ENCODE measurements around the gene ARID5A.

ARID5A gene

DNA sequence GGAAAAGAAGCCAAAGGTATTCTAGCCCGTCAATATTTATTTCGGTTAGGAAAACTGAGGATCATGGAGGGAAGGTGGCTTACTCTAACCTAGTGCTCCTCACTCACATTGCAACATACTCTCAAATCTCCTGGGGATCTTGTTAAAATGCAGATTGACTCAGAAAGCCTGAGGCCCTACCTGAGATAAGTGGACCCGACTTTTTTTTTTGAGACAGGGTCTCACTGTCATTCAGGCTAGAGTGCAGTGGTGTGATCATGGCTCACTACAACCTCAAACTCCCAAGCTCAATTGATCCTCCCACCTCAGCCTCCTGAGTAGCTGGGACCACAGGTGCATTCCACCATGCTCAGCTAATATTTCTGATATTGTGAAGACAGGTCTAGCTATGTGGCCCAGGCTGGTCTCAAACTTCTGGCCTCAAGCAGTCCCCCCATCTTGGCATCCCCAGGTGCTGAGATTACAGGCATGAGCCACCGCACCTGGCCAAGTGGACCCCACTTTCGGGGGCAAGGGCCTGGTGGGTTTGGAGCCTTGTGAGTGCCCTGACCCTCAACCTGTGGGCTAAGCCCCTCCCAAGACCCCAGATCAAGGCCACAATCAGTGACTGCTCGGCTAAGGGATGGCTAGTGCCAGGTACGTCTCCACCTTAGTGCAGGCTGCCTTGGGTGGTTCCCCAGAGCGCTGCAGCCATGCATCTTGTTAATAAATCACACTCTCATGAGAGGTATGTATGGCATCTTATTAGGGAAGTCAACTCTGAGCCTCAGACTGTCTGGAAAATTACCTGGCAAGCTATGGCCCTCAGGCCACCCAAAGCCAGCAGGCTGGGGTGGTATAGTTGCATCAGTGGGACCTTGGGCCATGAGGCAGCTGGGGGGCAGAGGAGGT lies 30.3 kb upstream of the ARID5A start:
- peaks cover 7% of the 10 kb centered on the region for H3K27me3 ChIP-seq (replicated peaks)
- H3K27ac ChIP-seq: no peak overlapping the region
- no peaks in the 10 kb centered on the region for H3K36me3 ChIP-seq (replicated peaks)
- in situ Hi-C loops (cut with HindIII; ENCODE audit: low pct_ligation_motif_present, low sequenced_read_pairs): no loop called here
- TF ChIP-seq, protein P1, sequence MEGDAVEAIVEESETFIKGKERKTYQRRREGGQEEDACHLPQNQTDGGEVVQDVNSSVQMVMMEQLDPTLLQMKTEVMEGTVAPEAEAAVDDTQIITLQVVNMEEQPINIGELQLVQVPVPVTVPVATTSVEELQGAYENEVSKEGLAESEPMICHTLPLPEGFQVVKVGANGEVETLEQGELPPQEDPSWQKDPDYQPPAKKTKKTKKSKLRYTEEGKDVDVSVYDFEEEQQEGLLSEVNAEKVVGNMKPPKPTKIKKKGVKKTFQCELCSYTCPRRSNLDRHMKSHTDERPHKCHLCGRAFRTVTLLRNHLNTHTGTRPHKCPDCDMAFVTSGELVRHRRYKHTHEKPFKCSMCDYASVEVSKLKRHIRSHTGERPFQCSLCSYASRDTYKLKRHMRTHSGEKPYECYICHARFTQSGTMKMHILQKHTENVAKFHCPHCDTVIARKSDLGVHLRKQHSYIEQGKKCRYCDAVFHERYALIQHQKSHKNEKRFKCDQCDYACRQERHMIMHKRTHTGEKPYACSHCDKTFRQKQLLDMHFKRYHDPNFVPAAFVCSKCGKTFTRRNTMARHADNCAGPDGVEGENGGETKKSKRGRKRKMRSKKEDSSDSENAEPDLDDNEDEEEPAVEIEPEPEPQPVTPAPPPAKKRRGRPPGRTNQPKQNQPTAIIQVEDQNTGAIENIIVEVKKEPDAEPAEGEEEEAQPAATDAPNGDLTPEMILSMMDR (IDR thresholded peaks at IDR 0.05; ENCODE audit: low read depth, low read length, missing control alignments): no peak
- H3K4me3 ChIP-seq (ENCODE audit: low read depth, low read length): no peak overlapping the region
- no peak for DNase-seq

DNA sequence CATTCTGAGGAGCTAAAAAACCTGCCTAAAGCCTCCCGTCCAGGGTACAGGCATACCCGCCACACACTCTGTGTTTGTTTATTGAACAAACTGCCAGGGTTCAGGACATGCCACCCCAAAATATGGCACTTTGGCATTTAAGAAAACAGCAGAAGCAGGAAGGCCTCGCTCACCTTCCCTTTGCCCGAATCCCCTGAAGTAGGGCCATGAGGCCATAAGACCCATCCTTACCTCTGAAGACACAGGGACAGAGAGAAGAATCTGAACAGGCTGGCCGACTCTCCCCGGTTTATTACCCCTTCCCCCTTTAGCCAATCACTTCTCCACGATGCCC lies 29.7 kb upstream of the ARID5A start:
- TF ChIP-seq, protein P1 (IDR thresholded peaks at IDR 0.05; ENCODE audit: low read depth, low read length, missing control alignments): no peak
- Histone ChIP-seq H3K27me3 (replicated peaks) (peaks cover 2% of the 10 kb centered on the region), H3K4me3 (ENCODE audit: low read depth, low read length) (no peak overlapping the region), H3K36me3 (replicated peaks) (no peaks in the 10 kb centered on the region), H3K27ac (no peak overlapping the region)
- no peak for DNase-seq
- in situ Hi-C loops (cut with HindIII; ENCODE audit: low pct_ligation_motif_present, low sequenced_read_pairs): no loop called here

DNA sequence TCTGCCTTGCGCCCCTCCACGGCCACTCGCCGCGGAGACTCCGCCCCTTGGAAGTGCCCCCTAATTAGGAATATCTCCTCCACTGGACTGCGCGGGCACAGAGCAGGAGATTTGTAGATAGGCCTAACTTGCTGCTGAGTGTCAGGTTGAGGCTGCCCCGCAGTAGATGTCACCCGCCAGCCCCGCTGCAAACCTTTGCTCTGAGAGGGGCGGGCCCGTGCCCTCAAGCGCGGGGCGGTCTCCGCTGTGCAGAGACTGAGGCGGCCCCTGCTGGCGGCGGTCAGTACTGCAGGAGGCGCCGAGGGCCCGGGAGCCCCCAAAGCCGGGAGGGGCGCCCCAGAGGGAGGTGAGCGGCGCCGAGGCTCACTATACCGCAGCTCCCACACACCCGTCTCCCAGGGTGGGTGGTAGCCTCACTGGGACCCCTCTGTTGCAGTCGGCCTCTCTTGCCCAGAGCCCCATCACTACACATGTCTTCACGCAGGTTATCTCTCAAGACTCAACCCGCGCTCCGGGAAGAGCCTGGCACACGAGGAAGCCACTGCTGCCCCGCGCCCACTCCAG lies 28.5 kb upstream of the ARID5A start:
- peak; percentile 37 for DNase-seq
- Histone ChIP-seq H3K27ac (no peak overlapping the region), H3K4me3 (ENCODE audit: low read depth, low read length) (peak overlapping the region; percentile 45), H3K27me3 (replicated peaks) (peaks cover 2% of the 10 kb centered on the region), H3K36me3 (replicated peaks) (no peaks in the 10 kb centered on the region)
- in situ Hi-C loops (cut with HindIII; ENCODE audit: low pct_ligation_motif_present, low sequenced_read_pairs): no loop called here
- TF ChIP-seq, protein P1 (IDR thresholded peaks at IDR 0.05; ENCODE audit: low read depth, low read length, missing control alignments): peak; percentile 82

DNA sequence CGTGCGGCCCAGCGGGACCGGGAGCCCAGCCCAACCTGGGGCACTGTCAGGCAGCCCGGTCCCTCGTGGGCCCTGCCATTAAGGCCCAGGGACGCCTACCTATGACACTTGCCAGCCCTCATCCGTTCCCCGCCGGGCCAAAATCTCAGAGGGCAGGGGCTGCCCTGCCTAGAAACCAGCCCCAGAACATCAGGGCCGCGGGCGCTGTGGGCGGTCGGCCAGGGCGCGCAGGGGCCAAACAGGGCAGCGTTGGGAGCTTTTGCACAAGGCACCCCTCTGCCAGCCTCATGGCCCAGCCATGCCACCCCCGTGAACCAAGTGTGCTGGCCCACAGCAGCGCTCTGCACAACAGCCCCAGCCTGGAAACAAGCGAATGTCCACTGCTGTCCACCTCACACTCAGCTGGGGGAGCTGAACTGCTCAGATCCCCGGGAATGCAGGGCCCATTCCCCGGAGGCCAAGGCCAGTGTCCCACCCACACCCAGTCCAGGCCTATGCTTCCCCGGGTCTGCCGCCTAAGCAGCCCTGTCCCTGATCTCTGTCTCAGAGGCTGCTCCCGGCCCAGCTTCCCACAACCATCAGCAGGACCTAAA lies 27.9 kb upstream of the ARID5A start:
- Histone ChIP-seq H3K36me3 (replicated peaks) (no peaks in the 10 kb centered on the region), H3K4me3 (ENCODE audit: low read depth, low read length) (no peak overlapping the region), H3K27me3 (replicated peaks) (peaks cover 2% of the 10 kb centered on the region), H3K27ac (no peak overlapping the region)
- in situ Hi-C loops (cut with HindIII; ENCODE audit: low pct_ligation_motif_present, low sequenced_read_pairs): no loop called here
- DNase-seq: no peak
- TF ChIP-seq, protein P1 (IDR thresholded peaks at IDR 0.05; ENCODE audit: low read depth, low read length, missing control alignments): no peak

DNA sequence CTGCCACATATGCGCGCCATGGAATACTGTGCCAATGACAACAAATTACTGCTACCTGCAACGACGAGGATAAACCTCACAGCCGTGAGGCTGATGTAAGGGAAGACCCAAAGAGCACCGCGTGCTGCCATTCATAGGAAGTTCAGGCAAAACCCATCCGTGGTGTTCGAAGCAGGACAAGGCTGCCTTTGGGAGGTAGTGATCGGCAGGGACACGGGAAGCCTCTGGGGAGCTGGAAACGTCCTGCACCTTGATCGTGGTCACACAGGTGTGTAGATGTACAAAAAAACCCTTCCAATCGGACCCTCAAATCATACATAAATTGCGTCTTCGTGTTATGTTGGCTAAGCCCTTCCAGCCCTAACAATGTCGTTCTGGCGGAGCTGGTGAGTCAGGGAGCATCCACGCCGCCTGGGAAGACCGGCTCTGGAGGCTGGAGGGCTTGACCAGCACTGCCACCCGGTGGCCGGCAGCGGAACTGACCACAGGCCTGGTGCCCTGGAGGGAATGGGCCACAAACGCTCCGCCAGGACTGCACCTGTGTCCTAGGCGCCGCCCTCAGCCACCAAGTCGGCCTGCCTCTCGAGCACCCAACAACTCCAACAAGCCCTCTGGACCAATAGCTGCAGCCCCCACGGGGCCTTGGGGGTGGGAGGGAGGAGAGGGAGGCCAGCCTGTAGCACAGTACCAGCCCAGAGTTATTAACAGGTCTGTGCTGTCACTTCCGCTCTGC lies 27.3 kb upstream of the ARID5A start:
- H3K27me3 ChIP-seq (replicated peaks): peaks cover 2% of the 10 kb centered on the region
- H3K4me3 ChIP-seq (ENCODE audit: low read depth, low read length): no peak overlapping the region
- H3K36me3 ChIP-seq (replicated peaks): no peaks in the 10 kb centered on the region
- in situ Hi-C loops (cut with HindIII; ENCODE audit: low pct_ligation_motif_present, low sequenced_read_pairs): no loop called here
- no peak overlapping the region for H3K27ac ChIP-seq
- peak; percentile 76 for DNase-seq
- TF ChIP-seq, protein P1 (IDR thresholded peaks at IDR 0.05; ENCODE audit: low read depth, low read length, missing control alignments): peak; percentile 98
